SK-N-SH treated with all-trans-retinoic acid at 6 μM for 48 hours (cell line): Measurements from ENCODE around the gene ATF6B.

ENCODE experiments used
- PATZ1 ChIP-seq: fragments of 250-450 bp; sonication (Bioruptor Pico); IDR thresholded peaks from 2 replicates; pipeline ENCODE4 v1.8.0; 2020; ENCODE audit warnings: mild to moderate bottlenecking, moderate library complexity, borderline replicate concordance
- RARB ChIP-seq: fragments of 250-450 bp; sonication (Bioruptor Pico); IDR thresholded peaks from 2 replicates; pipeline ENCODE4 v1.8.0; 2021; ENCODE audit warnings: mild to moderate bottlenecking, moderate library complexity
- TCF4 ChIP-seq: fragments of 250-450 bp; sonication (Bioruptor Pico); IDR thresholded peaks from 2 replicates; pipeline ENCODE4 v1.8.0; 2021; ENCODE audit warnings: mild to moderate bottlenecking, moderate library complexity, borderline replicate concordance
- ZFP3 ChIP-seq: fragments of 250-450 bp; sonication (Bioruptor Pico); IDR thresholded peaks from 2 replicates; pipeline ENCODE4 v1.5.0; 2020; ENCODE audit warnings: mild to moderate bottlenecking, moderate library complexity
- ZFP30 ChIP-seq: fragments of 450-650 bp; formaldehyde crosslinking; IDR thresholded peaks from 2 replicates; pipeline ENCODE4 v1.5.0; 2022; ENCODE audit warnings: mild to moderate bottlenecking, moderate library complexity
- TF ChIP-seq, protein P1 (sequence below): fragments of 250-450 bp; sonication (Bioruptor Pico); IDR thresholded peaks from 2 replicates; pipeline ENCODE4 v1.5.1; 2020; ENCODE audit warnings: low read depth, mild to moderate bottlenecking, moderate library complexity

GRCh38 chr6:32108094-32108627 is 19.9 kb downstream of the ATF6B start:
- TF ChIP-seq PATZ1 (CRISPR knock-in tag) (no peak), TCF4 (CRISPR knock-in tag) (no peak), ZFP30 (CRISPR knock-in tag) (no peak), ZFP3 (CRISPR knock-in tag) (no peak), RARB (CRISPR knock-in tag) (no peak)
- TF ChIP-seq, protein P1, sequence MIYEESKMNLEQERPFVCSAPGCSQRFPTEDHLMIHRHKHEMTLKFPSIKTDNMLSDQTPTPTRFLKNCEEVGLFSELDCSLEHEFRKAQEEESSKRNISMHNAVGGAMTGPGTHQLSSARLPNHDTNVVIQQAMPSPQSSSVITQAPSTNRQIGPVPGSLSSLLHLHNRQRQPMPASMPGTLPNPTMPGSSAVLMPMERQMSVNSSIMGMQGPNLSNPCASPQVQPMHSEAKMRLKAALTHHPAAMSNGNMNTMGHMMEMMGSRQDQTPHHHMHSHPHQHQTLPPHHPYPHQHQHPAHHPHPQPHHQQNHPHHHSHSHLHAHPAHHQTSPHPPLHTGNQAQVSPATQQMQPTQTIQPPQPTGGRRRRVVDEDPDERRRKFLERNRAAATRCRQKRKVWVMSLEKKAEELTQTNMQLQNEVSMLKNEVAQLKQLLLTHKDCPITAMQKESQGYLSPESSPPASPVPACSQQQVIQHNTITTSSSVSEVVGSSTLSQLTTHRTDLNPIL (CRISPR knock-in tag), result no peak
